Measurements from ENCODE around the gene ZNF750.

DNA sequence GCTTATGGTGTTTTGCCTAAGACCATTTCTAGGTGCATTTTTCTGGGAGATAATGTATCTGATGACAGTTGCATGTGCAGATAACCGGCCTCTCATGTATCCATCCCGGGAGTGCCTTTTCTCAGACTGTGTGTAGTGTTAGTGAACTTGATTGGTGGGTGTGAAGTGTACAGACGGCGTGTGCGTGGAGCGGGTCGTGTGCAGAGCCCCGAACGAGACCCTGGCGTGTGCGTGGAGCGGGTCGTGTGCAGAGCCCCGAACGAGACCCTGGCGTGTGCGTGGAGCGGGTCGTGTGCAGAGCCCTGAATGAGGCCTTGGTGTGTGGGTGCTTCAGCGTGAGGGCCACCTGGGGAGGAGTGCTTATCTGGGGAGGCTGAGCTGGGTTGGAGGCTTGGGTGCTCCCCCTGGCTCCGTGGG lies 28.9 kb upstream of the ZNF750 start:
- TF ChIP-seq, protein P1, sequence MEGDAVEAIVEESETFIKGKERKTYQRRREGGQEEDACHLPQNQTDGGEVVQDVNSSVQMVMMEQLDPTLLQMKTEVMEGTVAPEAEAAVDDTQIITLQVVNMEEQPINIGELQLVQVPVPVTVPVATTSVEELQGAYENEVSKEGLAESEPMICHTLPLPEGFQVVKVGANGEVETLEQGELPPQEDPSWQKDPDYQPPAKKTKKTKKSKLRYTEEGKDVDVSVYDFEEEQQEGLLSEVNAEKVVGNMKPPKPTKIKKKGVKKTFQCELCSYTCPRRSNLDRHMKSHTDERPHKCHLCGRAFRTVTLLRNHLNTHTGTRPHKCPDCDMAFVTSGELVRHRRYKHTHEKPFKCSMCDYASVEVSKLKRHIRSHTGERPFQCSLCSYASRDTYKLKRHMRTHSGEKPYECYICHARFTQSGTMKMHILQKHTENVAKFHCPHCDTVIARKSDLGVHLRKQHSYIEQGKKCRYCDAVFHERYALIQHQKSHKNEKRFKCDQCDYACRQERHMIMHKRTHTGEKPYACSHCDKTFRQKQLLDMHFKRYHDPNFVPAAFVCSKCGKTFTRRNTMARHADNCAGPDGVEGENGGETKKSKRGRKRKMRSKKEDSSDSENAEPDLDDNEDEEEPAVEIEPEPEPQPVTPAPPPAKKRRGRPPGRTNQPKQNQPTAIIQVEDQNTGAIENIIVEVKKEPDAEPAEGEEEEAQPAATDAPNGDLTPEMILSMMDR (IDR thresholded peaks at IDR 0.05): no peak
- TF ChIP-seq POLR2A (IDR thresholded peaks at IDR 0.05): no peak
